Right lobe of liver (tissue), 4 donors: ENCODE measurements around the gene JADE1.

Experiments
- POLR2A ChIP-seq: fragments of 450-650 bp; IDR thresholded peaks from one replicate; pipeline ENCODE4 v1.6.1; 2017; ENCODE audit warnings: antibody characterized with exemption, mild to moderate bottlenecking
- TF ChIP-seq, protein P1 (sequence below), 4 donors: fragments of 200-600 bp in 3 of 4; fragments of 450-650 bp in 1 of 4; IDR thresholded peaks; one replicate each; pipeline versions ENCODE4 v1.5.1 to v1.8.0; 2016 to 2022; ENCODE audit warnings: antibody characterized with exemption in 4 of 4, mild to moderate bottlenecking in 2 of 4
- donor health status: DM: no; HTN: no; CAD: no.
- donor health status: DM: no; HTN: no; CAD: no.
- donor health status: DM: no; HTN: yes; CAD: no.

- no peak for TF ChIP-seq POLR2A
- TF ChIP-seq, protein P1, sequence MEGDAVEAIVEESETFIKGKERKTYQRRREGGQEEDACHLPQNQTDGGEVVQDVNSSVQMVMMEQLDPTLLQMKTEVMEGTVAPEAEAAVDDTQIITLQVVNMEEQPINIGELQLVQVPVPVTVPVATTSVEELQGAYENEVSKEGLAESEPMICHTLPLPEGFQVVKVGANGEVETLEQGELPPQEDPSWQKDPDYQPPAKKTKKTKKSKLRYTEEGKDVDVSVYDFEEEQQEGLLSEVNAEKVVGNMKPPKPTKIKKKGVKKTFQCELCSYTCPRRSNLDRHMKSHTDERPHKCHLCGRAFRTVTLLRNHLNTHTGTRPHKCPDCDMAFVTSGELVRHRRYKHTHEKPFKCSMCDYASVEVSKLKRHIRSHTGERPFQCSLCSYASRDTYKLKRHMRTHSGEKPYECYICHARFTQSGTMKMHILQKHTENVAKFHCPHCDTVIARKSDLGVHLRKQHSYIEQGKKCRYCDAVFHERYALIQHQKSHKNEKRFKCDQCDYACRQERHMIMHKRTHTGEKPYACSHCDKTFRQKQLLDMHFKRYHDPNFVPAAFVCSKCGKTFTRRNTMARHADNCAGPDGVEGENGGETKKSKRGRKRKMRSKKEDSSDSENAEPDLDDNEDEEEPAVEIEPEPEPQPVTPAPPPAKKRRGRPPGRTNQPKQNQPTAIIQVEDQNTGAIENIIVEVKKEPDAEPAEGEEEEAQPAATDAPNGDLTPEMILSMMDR (IDR thresholded peaks at IDR 0.05): no peak
Measured at GRCh38 chr4:128880662-128881061, 71.2 kb downstream of the JADE1 start.
